Mucosa of rectum (tissue), 2 donors: ENCODE data around the gene CALN1.

ENCODE experiments used
- H3K27ac ChIP-seq, 2 donors: one replicate each; pipeline ENCODE4 v1.7.0; 2013; ENCODE audit warnings: inconsistent platforms in 2 of 2, low read depth in 2 of 2, low read length in 2 of 2
- H3K27me3 ChIP-seq, 2 donors: one replicate each; pipeline ENCODE4 v1.7.0; 2013; ENCODE audit warnings: low read length in 2 of 2; ENCODE audit not compliant: control insufficient read depth in 2 of 2, insufficient read depth in 2 of 2
- H3K36me3 ChIP-seq, 2 donors: one replicate each; pipeline ENCODE4 v1.7.0; 2013; ENCODE audit warnings: low read length in 2 of 2; ENCODE audit not compliant: control insufficient read depth in 2 of 2, insufficient read depth in 2 of 2
- H3K4me1 ChIP-seq, 2 donors: one replicate each; pipeline ENCODE4 v1.7.0; 2013; ENCODE audit warnings: low read length in 2 of 2, mild to moderate bottlenecking in 1 of 2; ENCODE audit not compliant: control insufficient read depth in 2 of 2, insufficient read depth in 2 of 2
- H3K4me3 ChIP-seq, 2 donors: one replicate each; pipeline ENCODE4 v1.7.0; 2013; ENCODE audit warnings: low read length in 2 of 2
- H3K9ac ChIP-seq, 2 donors: one replicate each; pipeline ENCODE4 v1.7.0; 2013; ENCODE audit warnings: low read length in 2 of 2, low read depth in 1 of 2, mild to moderate bottlenecking in 1 of 2
- H3K9me3 ChIP-seq, 2 donors: one replicate each; pipeline ENCODE4 v1.7.0; 2013; ENCODE audit warnings: low read length in 2 of 2; ENCODE audit not compliant: control insufficient read depth in 2 of 2
- donor health status: healthy.
- donor health status: Normal muscosa, but diverticular disease.

Gene CALN1

GRCh38 chr7:71784781-71785180 lies 627.4 kb downstream of the CALN1 start:
- Histone ChIP-seq H3K27me3 (no peaks in the 10 kb centered on the region), H3K9ac (no peak overlapping the region), H3K36me3 (no peaks in the 10 kb centered on the region), H3K27ac (no peak overlapping the region), H3K4me1 (no peaks in the 10 kb centered on the region), H3K4me3 (no peak overlapping the region), H3K9me3 (peaks cover 0 to 12% of the 10 kb centered on the region in 2 donors)

DNA sequence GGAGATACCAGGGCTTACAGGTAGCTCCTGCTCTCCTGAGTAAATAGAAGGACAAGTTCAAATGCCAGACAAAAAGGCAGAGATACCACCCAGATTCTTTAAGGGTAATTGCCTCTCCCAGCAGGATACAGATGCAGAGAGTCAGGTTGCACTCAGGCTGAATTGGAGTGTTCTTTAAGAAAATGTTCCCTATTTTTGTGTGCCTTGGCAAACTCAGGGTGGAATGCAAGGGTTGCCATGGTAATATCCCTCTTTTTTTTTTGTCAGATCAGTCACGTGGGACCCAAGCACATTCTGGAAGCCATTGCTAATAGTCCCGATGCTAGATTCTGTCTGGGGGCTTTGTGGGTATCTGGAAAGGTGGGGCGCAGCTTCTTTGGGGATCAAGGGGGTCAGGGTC lies 628.0 kb downstream of the CALN1 start:
- Histone ChIP-seq H3K27me3 (no peaks in the 10 kb centered on the region), H3K36me3 (no peaks in the 10 kb centered on the region), H3K4me3 (no peak overlapping the region), H3K27ac (no peak overlapping the region), H3K9me3 (peaks cover 0 to 12% of the 10 kb centered on the region in 2 donors), H3K4me1 (no peaks in the 10 kb centered on the region), H3K9ac (no peak overlapping the region)

- no peaks in the 10 kb centered on the region for H3K27me3 ChIP-seq
Measured at GRCh38 chr7:71783779-71784178, 628.4 kb downstream of the CALN1 start.

DNA sequence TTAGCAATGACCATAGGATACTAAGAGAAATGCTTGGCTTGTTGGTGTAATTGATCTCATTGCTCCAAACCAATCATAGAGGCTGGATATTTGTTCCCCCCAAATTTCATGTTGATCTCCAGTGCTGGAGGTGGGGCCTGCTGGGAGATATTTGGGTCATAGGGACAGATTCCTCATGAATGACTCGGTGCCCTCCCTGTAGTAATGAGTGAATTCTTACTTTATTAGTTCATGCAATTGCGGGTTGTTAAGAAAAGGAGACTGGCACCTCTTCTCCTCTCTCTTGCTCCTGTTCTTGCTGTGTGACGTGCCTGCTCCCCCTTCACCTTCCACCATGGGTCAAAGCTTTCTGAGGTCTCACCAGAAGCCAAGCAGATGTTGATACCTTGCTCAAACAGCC lies 630.1 kb downstream of the CALN1 start:
- Histone ChIP-seq H3K4me1 (no peaks in the 10 kb centered on the region), H3K9ac (no peak overlapping the region), H3K27me3 (no peaks in the 10 kb centered on the region), H3K9me3 (peaks cover 0 to 7% of the 10 kb centered on the region in 2 donors), H3K36me3 (no peaks in the 10 kb centered on the region), H3K4me3 (no peak overlapping the region), H3K27ac (no peak overlapping the region)

More at GRCh38 chr7:71783779-71784178, 628.4 kb downstream of the CALN1 start:
- no peak overlapping the region for H3K4me3 ChIP-seq
- no peaks in the 10 kb centered on the region for H3K4me1 ChIP-seq
- H3K36me3 ChIP-seq, result no peaks in the 10 kb centered on the region
- no peak overlapping the region for H3K27ac ChIP-seq
- H3K9ac ChIP-seq, result no peak overlapping the region
- peaks cover 0 to 12% of the 10 kb centered on the region in 2 donors for H3K9me3 ChIP-seq

DNA sequence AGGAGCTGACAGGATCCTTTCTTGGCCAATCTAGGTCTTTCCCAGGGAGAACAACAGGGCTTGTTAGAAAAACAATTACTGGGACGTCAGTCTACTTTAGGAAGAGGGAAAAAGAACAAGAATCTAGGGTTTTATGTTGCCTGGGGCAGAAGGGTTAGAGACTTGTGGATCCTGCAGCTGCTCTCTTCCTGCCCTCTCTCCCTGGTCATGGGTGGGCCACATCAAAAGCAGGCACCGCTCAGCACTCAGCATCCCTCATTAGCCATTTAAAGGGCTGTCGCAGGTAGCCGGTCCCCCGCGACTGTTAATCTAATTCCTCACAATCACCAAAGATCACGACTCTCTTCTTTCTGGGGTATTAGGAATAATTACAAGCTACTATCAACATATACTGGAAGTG lies 631.9 kb downstream of the CALN1 start:
- H3K4me1 ChIP-seq, result no peaks in the 10 kb centered on the region
- H3K4me3 ChIP-seq, result no peak overlapping the region
- no peaks in the 10 kb centered on the region for H3K27me3 ChIP-seq
- H3K9me3 ChIP-seq, result peaks cover 0 to 4% of the 10 kb centered on the region in 2 donors
- H3K9ac ChIP-seq, result no peak overlapping the region
- H3K36me3 ChIP-seq, result no peaks in the 10 kb centered on the region
- H3K27ac ChIP-seq, result no peak overlapping the region

DNA sequence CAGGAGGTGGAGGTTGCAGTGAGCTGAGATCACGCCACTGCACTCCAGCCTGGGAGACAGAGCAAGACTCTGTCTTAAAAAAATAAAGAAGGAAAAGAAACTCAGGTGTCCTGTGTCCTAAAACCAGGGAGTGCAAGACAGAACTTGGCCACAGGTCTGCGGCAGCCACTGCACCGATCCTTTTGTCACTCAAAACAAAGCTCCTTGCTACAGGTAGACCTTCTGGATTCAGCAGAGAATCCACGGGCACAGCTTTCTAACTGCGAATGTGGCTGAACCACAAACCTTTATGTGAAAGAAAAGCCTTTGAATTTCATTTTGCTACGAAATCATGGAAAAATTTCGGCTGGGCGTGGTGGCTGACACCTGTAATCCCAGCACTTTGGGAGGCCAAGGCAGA lies 634.9 kb downstream of the CALN1 start:
- H3K27ac ChIP-seq, result no peak overlapping the region
- H3K4me1 ChIP-seq, result no peaks in the 10 kb centered on the region
- H3K27me3 ChIP-seq, result no peaks in the 10 kb centered on the region
- no peaks in the 10 kb centered on the region for H3K9me3 ChIP-seq
- H3K9ac ChIP-seq, result no peak overlapping the region
- H3K36me3 ChIP-seq, result no peaks in the 10 kb centered on the region
- H3K4me3 ChIP-seq, result no peak overlapping the region

DNA sequence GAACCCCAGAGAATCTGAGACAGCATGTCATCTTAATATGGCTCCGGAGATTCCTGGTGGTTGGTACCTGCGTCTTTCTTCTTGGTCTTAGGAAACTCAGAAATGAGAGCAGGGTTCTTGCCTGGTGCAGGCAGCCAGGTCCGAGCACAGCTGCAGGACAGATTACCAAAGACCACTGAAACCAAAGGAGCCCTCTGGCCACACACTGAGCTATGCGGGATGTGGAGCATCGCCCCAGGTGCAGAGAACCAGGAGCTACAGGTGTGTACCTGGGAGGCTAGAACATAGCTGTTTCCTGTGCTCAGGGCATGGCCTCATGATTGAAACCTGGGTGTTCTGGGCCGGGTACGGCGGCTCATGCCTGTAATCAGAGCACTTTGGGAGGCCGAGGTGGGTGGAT lies 635.4 kb downstream of the CALN1 start:
- H3K4me3 ChIP-seq, result no peak overlapping the region
- no peak overlapping the region for H3K27ac ChIP-seq
- H3K36me3 ChIP-seq, result no peaks in the 10 kb centered on the region
- H3K9ac ChIP-seq, result no peak overlapping the region
- H3K9me3 ChIP-seq, result no peaks in the 10 kb centered on the region
- H3K4me1 ChIP-seq, result no peaks in the 10 kb centered on the region
- no peaks in the 10 kb centered on the region for H3K27me3 ChIP-seq

DNA sequence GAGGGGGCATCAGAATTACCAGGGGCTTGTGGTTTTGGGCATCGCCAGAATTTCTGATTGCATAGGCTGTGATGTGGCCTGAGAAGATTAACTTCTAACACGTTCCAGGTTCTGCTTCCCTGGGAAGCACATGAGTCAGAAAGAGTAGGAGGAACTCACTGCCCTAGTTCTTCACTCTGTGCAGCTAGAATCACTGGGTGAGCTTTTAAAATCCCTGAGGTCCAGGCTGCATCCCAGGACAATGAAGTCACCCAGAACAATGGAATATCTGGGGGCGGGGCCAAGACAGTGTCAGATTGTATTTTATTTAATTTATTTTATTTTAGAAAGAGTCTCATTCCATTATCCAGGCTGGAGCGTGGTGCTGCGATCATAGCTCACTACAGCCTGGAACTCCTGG lies 636.5 kb downstream of the CALN1 start:
- H3K4me3 ChIP-seq, result no peak overlapping the region

GRCh38 chr7:71772779-71773178 lies 639.4 kb downstream of the CALN1 start:
- H3K4me1 ChIP-seq, result no peaks in the 10 kb centered on the region
- H3K9me3 ChIP-seq, result no peaks in the 10 kb centered on the region
- H3K36me3 ChIP-seq, result no peaks in the 10 kb centered on the region
- no peaks in the 10 kb centered on the region for H3K27me3 ChIP-seq
- H3K9ac ChIP-seq, result no peak overlapping the region
- H3K4me3 ChIP-seq, result no peak overlapping the region
- no peak overlapping the region for H3K27ac ChIP-seq

More for the DNA sequence above, 636.5 kb downstream of the CALN1 start:
- Histone ChIP-seq H3K36me3 (no peaks in the 10 kb centered on the region), H3K27ac (no peak overlapping the region), H3K27me3 (no peaks in the 10 kb centered on the region), H3K9ac (no peak overlapping the region), H3K9me3 (no peaks in the 10 kb centered on the region), H3K4me1 (no peaks in the 10 kb centered on the region)

GRCh38 chr7:71770269-71770907 lies 641.8 kb downstream of the CALN1 start:
- H3K9me3 ChIP-seq, result no peaks in the 10 kb centered on the region

DNA sequence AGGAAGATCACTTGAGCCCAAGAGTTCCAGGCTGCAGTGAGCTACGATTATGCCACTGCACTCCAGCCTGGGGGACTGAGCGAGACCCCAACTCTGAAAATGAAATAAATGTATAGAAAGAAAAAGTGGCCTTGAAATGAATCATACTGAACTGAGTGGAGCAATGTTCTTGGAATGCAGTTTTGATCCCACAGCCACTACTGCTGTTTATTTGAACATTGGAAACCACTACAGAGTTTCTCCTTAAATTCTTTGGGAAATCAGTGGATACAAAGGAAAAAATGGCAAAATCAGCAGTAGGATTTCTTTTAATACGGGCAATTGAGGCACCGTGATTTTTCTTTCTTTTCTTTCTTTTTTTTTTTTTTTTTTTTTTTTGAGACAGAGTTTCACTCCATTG lies 642.8 kb downstream of the CALN1 start:
- Histone ChIP-seq H3K27me3 (no peaks in the 10 kb centered on the region), H3K27ac (no peak overlapping the region), H3K36me3 (no peaks in the 10 kb centered on the region), H3K9me3 (no peaks in the 10 kb centered on the region), H3K4me1 (no peaks in the 10 kb centered on the region), H3K9ac (no peak overlapping the region), H3K4me3 (no peak overlapping the region)

More at GRCh38 chr7:71770269-71770907, 641.8 kb downstream of the CALN1 start:
- Histone ChIP-seq H3K4me1 (no peaks in the 10 kb centered on the region), H3K36me3 (no peaks in the 10 kb centered on the region), H3K4me3 (no peak overlapping the region), H3K9ac (no peak overlapping the region), H3K27ac (no peak overlapping the region), H3K27me3 (no peaks in the 10 kb centered on the region)
